Measurements from ENCODE around the gene MYPN.

Gene MYPN

DNA sequence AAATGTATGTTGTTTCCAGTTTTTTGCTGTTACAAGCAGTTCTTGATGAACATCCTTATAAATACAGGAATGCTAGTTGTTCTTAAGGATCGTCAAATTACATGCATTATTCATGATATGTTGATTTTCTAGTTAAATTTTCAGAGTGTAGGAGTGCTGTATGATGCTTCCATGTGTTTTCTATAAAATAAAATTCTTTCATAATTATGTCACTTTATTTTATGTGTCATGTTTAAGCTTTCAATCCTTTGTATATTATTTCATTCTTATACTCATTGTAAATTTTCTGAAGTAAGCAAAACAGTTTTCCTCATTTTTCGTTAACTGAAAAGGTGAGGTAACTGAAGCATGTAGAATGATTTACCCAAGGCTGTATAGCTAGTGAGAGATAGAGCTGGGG, 16.8 kb upstream of the MYPN start:
- DNase-seq = peak; percentile 69

DNA sequence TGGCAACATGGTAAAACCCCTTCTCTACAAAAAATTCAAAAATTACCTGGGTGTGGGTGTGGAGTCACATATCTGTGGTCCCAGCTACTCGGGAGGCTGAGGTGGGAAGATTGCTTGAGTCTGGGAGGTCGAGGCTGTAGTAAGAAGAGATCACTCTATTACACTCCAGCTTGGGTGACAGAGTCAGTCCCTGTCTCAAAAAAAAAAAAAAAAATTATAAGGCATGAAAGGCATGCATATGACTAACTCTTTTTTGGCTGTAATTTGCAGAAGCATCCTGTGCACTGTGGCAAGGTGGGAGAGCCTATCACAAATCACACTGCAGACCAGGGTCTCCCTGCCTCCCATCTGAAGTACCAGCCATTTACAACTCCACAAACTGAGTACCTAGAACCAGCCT, 14.1 kb upstream of the MYPN start:
- DNase-seq = peak; percentile 92

DNA sequence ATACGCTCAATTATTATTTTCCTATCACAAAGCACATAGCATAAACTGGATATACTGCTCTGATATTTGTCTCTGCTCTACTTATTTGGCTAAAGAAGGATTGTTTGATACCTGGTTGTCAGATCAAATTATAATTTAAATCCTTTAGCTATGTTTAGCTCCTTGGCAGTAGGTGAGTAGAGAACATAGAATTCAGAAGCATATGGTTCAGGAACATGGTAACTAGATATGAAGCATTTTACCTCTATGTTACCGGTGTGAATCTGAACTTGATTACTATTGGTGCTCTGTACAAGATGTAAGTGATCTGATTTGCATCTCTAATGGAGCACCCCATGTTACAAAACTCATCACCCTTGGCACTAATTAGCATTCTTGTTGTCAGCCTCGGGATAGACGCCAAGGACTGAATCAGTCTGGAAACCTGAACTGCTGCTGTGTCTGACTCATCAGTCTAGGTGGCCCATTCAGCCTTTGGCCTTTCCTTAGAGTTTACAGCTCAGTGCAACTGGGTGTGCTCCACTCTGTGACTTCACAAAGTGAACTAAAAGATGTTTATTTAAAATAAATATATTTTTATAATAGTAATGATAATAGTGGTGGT, 12.3 kb upstream of the MYPN start:
- DNase-seq = peak; percentile 97

DNA sequence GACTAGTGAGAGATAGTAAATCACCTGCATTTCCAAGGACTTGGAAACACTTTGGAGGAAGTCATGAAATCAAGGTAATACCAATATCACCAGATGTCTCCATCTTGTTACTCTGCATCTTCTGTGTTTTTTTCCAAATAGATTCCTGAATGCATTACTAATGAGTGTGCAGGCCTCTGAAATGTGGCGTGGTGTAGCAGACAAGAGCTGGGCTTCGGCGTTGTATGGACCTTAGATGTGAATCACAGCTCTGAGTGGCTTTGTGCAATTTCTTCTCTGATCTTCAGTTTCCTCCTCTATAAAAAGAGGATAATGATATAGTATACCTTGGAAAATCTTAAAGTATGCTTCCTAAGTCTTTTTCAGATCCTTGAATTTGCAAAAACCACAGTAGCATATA, 9.6 kb upstream of the MYPN start:
- peak; percentile 89 for DNase-seq

DNA sequence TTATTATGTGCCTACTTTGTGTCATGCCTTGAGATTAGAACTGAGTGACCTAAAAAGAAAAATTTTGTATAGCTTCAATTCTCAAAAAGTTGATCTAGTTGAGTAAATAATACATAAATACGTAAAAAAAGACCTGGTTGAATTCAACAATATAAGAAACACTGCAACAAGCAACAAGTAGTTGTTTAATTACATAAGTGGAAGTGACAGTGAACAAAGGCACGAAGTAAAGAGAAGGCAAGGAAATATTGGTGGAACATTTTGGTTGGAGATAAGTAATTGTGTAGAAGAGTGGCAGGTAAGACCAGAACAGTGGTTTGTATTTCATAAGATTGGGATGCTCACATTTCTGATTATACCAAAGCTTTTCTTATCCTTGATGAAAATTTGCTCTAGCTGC, 8.2 kb upstream of the MYPN start:
- no peak for DNase-seq

DNA sequence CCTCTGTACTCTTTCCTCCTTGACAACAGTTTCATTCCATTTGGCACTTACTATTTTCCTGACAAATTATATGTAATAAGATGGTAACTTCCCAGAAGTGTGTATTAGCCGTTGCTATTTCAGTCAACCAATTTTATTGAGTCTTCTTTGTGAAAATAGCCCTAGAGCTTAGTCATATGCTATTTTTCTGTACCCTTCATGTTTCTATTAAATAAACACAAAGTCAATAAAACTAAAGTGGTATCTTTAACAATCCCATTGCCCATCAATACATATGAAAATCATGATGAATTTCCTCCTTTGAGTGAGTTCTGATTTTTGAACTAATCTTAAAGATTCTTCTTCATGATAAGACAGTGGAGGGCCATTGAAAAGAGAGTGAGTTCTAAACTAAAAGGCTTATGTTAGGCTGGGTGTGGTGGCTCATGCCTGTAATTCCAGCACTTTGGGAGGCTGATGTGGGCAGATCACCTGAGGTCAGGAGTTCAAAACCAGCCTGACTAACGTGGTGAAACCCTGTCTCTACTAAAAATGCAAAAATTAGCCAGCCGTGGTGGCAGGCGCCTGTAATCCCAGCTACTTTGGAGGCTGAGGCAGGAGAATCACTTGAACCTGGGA, 5.9 kb upstream of the MYPN start:
- DNase-seq = no peak

DNA sequence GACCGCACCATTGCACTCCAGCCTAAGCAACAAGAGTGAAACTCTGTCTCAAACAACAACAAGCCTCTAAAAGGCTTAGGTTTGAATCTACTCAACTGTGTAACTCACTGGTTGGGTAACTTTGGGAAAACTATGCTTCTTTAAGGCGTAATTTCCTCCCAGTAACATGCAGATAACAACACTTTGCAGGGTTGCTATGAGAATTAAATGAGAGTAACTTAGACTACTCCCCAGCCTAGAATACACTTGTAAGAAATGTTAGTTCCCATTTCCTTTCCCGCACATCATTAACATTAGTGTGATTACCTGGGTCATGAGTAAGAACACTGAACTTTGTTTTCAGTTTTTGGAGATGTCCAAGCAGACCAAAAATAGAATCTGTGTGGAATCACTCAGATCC, 5.4 kb upstream of the MYPN start:
- no peak for DNase-seq

DNA sequence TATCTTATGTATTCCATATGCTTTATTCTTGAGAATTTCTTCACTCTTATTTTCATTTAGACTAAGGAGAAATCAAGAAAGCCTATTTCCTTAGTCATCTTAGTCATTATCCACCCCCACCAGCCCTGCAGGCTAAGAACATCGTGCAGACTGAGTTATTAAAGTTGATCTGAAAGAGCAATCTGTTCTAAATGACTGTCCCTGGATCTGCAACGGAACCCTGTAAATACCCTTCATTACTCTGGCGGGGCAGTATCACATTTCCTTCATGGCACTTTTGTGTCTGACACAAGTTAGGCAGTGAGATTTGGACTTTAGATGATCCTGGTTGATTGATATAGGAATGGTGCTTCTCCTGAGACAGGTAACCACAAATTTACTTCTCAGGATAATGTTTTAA, 3.5 kb upstream of the MYPN start:
- DNase-seq = peak; percentile 91

DNA sequence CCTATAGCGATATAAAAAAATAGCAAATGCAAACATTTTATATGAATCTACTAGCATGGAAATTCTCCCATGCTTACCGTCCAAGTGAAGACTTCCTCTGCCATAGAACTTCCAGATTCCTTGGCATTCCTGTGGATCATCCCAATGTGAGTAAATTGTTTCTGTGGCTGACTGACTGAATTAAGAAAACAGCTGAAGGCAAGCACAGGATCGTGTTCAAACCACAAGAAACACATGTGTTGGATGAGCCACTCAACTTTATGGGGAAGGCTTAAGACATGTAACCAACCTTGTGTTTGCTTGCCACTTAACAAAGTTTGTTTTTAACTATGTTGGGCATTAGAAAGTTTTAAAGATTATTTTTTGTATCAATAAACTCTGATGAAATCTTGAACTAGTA, 2.6 kb upstream of the MYPN start:
- peak; percentile 97 for DNase-seq

DNA sequence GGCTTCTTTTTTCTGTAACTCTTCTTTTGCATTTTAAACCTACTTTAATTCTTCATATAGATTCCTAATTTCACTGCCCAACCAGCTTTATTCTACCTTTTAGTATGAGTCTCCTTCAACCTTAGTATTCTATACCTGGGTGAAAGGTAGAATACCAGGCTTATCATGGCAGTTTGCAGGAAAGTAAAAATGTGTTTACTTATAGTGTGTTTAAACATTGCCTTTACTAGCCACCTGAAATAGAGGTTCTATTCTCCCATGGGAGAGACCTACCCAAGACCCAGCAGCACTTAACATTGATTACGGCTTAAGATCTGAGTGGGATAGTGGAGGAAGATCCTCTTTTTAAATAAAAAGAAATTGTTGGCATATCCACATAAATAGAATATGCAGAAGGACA, 1.6 kb upstream of the MYPN start:
- DNase-seq = no peak

DNA sequence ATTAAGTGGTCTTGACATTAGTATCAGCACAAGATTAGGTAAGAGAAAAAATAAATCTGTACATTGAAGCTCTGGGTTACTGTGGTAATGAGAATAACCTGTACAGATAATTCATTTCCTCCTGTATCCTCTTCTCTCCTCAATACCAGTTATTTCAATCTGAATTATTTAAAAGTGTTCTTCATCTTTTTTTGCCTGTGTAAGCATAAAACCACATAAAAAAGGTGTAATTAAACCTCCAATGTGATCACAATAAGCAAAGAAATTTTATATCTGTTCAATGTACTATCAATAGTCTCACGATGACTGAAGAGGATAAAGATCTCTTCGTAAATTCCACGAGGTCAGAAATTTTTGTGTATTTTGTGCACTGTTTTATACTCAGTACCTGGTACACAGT, 1.2 kb upstream of the MYPN start:
- no peak for DNase-seq

DNA sequence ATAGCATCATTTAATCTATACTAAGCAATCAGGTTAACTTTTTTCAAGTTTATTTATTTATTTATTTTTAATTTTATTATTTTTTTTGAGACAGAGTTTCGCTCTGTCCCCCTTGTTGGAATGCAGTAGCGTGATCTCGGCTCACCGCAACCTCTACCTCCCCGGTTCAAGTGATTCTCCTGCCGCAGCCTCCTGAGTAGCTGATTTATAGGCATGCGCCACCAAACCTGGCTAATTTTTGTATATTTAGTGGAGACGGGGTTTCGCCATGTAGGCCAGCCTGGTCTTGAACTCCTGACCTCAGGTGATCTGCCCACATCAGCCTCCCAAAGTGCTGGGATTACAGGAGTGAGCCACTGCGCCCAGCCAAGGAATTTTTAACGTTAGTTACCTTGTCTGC, 635 bp upstream of the MYPN start:
- DNase-seq = no peak

DNA sequence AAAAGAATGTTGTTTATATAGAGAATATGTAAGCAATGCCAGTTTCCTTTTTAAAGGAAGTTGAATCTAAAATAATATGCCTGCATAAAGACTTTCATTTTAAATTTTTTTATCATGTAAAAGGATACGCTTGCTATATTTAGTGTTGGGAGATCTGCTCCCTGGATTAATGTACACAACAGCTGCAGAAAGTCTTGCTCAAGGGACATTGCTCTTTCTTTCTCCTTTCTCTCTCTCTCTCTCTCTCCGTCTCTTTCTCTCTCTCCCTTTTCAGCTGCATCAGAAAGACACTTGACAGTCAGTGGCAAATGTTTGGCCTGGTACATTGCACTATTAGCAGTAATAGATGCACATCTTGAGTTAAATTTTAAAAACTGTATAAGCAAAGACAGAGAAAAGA, 739 bp downstream of the MYPN start:
- no peak for DNase-seq

DNA sequence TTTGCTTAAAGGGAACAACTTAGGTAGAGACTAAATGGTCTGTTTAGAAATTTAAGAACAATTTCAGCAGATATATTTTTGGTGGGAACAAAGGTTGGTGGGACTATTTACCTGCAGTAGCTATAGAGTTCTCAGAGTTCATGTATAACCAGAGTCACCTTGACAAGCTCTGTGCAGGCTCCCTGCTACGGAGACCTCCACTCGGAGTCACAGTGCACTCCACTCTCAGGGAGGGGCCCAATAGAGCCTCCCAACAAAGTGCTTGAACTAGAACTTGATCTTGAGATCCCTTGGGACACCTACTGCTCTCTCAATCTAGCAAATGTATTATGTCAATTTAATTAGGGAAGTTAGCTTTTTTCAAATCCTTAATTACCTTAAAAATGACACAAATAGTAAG, 2.3 kb downstream of the MYPN start:
- DNase-seq = no peak

DNA sequence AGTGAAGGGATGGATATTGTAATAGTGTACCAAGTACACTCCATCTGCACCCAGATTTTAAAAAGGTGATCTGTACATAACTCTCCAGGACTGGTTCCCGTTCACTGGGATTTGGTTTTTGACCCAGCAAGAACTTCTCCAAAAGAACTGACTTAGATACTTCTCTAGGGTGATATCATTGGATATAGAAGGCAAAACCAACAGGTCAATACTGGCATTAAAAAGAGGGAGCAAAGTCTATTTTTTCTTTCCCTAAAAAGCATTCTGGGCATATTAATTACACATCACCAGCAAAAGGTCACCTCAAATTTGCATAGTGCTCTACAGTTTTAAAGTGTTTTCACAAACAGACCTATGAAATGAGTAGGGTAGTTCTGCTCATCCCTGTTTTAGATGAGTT, 3.5 kb downstream of the MYPN start:
- DNase-seq = no peak

DNA sequence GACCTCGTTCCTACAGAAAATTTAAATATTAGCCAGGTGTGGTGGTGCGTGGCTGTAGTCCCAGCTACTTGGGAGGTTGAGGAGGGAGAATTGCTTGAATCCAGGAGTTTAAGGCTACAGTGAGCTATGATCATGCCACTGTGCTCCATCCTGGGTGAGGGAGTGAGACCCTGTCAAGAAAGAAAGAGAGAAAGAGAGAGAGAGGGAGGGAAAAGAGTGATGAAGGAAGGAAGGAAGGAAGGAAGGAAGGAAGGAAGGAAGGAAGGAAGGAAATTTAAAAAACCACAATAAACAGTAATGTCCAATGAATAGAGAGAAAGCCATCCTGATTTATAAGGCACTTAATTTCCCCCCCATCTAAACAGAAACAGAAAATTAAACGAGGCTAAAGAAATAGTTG, 9.4 kb downstream of the MYPN start:
- no peak for DNase-seq

DNA sequence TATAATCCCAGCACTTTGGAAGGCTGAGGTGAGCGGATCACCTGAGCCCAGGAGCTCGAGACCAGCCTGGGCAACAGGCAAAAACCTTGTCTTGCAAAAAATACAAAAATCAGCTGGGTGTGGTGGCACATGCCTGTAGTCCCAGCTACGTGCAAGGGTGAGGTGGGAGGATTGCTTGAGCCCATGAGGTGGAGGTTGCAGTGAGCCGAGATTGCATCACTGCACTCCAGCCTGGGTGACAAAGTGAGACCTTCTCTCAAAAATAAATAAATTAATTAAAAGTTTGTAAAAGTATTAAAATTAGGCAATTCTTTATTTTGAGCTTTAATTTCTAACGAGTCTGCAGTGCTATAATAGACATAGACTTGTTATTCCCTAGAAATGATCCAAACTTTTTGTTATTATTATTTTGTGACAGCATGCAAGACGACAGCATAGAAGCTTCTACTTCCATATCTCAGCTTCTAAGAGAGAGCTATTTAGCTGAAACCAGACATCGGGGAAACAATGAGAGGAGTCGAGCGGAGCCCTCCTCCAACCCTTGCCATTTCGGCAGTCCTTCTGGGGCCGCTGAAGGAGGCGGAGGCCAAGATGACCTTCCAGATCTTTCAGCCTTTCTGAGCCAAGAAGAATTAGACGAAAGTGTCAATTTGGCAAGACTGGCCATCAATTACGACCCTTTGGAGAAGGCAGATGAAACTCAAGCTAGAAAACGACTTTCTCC, 11.9 kb downstream of the MYPN start:
- DNase-seq = no peak

DNA sequence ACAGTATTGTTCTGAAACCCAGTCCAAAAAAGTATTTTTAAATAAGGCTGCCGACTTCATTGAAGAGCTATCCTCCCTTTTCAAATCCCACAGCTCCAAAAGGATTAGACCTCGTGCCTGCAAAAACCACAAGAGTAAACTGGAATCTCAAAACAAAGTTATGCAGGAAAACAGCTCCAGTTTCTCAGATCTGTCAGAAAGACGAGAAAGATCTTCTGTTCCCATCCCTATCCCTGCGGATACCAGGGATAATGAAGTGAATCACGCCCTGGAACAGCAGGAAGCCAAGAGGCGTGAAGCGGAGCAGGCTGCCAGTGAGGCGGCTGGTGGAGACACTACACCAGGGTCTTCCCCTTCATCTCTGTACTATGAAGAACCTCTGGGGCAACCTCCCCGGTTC, 12.6 kb downstream of the MYPN start:
- no peak for DNase-seq

DNA sequence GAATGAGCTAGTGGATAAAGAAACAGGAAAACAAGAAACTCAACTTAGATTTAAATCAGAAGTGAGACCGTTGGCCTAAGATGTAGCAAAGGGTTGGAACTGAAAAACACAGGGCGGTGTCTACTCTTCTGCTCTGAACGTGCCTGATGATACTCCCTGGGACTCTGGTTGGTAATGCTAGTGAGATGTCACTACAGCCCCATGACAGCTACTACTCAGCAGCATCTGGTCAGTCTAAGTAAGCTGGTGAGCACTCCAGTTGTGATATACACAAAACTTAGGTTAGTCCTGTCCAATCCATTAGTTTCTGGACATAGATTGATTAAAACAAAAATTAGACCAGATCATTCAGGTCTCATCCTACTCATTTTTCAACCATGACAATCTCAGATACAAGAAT, 15.4 kb downstream of the MYPN start:
- DNase-seq = no peak

DNA sequence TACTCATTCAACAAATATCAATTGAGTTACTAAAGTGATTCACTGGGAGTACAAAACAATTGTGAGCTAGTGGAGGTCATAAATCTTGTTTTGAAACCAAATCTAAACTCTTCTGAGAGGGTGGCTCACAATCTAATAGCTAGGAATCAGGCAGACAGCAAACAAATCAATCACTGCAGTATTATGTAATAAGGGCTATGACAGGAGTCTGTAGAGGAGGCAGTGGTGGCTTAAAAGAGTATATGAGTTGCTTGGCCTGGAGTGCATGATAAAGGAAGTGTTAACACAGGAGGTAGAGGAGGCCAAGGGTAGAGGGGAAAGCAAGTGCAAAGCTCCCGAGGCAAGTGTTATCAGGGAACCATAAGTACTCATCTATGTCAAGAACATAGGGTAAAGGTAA, 16.5 kb downstream of the MYPN start:
- no peak for DNase-seq

DNA sequence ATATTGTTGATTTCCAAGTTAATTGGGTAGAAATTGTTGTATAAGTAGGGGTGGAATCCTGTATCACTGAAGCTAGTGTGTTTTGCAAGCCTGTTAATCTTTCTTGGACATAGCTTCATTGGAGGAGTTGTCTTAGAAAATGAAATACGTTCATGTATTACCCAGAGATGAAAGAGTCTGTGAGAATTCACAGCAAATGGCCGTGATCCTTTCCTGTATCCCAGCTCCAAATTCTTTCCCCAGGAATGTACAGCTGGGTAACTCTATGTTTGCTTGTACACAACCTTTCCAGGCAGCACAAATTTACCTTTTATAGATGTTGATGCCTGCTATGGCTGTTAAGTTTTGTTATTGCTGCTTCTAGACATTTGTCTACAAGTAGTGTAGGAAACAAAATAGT, 18.7 kb downstream of the MYPN start:
- DNase-seq = no peak

DNA sequence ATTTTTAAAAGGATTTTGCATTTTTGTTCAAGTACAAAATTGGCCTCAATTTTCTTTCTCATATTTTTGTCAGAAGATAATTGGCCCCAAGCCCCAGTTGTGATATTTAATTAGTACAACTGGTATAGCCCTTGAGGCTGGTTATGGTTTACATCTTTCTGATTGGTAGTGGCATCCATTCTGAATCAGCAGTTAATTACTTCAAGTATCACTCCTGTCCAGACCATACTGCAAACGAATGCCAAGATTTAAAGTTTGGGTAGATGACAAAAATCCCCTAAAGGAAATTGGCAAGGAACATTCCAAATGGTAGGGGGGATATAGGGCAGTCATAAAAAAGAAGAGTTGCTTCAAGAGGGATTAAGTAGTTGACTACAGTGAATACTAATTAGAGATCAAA, 23.1 kb downstream of the MYPN start:
- DNase-seq = no peak

DNA sequence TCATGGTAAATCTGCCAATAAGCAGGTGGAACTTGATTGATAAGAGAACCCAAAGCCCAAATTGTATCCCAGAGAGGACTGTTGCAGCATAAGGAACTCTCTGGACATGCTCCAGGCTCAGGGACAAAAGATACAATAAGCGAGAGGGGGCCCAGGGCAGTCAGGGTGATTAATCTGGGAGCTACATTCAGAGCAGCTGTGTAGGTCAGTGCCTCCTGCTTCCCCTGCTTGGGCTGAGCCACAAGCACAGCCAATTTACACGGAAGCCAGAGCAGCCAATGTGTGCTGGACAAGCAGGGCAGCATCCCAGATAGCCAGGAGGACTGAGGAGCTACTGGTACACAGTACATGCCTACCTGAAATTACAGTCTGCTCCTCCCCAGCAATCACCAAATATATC, 24.2 kb downstream of the MYPN start:
- no peak for DNase-seq

DNA sequence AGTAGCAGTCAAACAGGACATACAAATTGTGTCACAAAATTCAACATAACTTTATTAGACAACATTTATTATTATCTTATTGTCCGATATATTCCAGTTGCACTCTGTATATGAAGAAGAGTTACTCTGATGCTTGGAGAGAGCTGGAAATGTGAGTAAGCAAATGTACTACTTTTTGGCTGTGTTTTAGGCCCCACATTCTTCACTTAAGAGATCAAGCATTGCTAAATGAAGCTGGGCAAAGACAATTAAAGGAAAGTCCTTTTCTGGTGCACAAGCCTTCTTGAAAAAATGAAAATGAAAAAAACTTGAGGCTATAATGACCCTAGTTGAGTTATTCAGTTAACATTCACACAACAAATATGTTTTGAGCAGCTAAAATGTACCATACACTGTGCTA, 26.1 kb downstream of the MYPN start:
- DNase-seq = peak; percentile 68

Measured in fibroblast of skin of right biceps (primary cell).